ENCODE measurements around the gene FTO. TPM values are rescaled to one million over a fixed set of nuclear protein-coding genes. Genes with fewer than 3 reads are reported as not detected.
"Not testable (repeated sequence)": the region's sequence is repeated elsewhere in the genome, so short reads cannot be mapped to it uniquely, and the experiment has no call there.

The FTO gene
- polyA plus RNA-seq, 1 donor from 2014 or later, result 80.1 TPM

DNA sequence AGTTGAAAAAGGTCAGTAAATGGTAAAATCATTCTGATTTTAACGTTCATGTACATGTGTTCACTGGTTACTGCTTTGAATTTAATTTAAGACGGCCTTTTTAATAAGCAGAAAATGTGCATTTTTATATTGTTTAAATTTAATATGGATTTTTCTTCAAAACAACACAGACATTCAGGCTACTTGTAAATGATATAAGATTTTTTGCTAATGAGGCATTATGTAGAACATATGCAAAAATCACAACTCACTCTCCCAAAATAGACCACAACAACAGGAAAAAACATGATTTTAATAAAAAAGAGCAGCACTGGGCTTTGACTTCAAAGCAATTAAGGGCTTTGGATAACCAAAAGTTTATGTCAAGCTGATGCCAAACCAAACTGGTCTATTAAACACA is 22.6 kb upstream of the FTO start:
- no peak overlapping the region for H3K27ac ChIP-seq (ENCODE audit: low read length)
- H3F3A ChIP-seq (ENCODE audit: insufficient read depth, low read length, poor library complexity, severe bottlenecking), result no peaks in the 10 kb centered on the region
- H3K27me3 ChIP-seq (ENCODE audit: insufficient read depth, low read depth, low read length), result no peaks in the 10 kb centered on the region
- no peak overlapping the region for H3K4me2 ChIP-seq (ENCODE audit: low read length)
- no peak overlapping the region for H3K4me3 ChIP-seq (ENCODE audit: low read length)
- TF ChIP-seq TAF1 (IDR thresholded peaks at IDR 0.05; ENCODE audit: low read depth) (no peak), SMC3 (conservative IDR thresholded peaks at IDR 0.05; ENCODE audit: poor library complexity) (no peak), MXI1 (conservative IDR thresholded peaks at IDR 0.05; ENCODE audit: poor library complexity, severe bottlenecking) (no peak), EZH2 (IDR thresholded peaks at IDR 0.05; ENCODE audit: borderline replicate concordance, insufficient read depth, low read length, poor library complexity, severe bottlenecking) (no peak), RAD21 (conservative IDR thresholded peaks at IDR 0.05) (no peak), POLR2AphosphoS5 (IDR thresholded peaks at IDR 0.05) (no peak), EP300 (conservative IDR thresholded peaks at IDR 0.05; ENCODE audit: poor library complexity, severe bottlenecking) (no peak)
- TF ChIP-seq, protein P1, sequence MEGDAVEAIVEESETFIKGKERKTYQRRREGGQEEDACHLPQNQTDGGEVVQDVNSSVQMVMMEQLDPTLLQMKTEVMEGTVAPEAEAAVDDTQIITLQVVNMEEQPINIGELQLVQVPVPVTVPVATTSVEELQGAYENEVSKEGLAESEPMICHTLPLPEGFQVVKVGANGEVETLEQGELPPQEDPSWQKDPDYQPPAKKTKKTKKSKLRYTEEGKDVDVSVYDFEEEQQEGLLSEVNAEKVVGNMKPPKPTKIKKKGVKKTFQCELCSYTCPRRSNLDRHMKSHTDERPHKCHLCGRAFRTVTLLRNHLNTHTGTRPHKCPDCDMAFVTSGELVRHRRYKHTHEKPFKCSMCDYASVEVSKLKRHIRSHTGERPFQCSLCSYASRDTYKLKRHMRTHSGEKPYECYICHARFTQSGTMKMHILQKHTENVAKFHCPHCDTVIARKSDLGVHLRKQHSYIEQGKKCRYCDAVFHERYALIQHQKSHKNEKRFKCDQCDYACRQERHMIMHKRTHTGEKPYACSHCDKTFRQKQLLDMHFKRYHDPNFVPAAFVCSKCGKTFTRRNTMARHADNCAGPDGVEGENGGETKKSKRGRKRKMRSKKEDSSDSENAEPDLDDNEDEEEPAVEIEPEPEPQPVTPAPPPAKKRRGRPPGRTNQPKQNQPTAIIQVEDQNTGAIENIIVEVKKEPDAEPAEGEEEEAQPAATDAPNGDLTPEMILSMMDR (IDR thresholded peaks at IDR 0.05; ENCODE audit: poor library complexity, severe bottlenecking), result no peak
- TF ChIP-seq, protein P2, sequence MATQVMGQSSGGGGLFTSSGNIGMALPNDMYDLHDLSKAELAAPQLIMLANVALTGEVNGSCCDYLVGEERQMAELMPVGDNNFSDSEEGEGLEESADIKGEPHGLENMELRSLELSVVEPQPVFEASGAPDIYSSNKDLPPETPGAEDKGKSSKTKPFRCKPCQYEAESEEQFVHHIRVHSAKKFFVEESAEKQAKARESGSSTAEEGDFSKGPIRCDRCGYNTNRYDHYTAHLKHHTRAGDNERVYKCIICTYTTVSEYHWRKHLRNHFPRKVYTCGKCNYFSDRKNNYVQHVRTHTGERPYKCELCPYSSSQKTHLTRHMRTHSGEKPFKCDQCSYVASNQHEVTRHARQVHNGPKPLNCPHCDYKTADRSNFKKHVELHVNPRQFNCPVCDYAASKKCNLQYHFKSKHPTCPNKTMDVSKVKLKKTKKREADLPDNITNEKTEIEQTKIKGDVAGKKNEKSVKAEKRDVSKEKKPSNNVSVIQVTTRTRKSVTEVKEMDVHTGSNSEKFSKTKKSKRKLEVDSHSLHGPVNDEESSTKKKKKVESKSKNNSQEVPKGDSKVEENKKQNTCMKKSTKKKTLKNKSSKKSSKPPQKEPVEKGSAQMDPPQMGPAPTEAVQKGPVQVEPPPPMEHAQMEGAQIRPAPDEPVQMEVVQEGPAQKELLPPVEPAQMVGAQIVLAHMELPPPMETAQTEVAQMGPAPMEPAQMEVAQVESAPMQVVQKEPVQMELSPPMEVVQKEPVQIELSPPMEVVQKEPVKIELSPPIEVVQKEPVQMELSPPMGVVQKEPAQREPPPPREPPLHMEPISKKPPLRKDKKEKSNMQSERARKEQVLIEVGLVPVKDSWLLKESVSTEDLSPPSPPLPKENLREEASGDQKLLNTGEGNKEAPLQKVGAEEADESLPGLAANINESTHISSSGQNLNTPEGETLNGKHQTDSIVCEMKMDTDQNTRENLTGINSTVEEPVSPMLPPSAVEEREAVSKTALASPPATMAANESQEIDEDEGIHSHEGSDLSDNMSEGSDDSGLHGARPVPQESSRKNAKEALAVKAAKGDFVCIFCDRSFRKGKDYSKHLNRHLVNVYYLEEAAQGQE (IDR thresholded peaks at IDR 0.05; ENCODE audit: borderline replicate concordance), result no peak
- H3K36me3 ChIP-seq (ENCODE audit: insufficient read depth, low read length), result no peaks in the 10 kb centered on the region
- H2AFZ ChIP-seq (ENCODE audit: low read depth, low read length), result no peak overlapping the region
- H3K9me2 ChIP-seq (ENCODE audit: insufficient read depth, low read length), result no peaks in the 10 kb centered on the region
- no peaks in the 10 kb centered on the region for H3K9me3 ChIP-seq (ENCODE audit: low read length)
- H4K20me1 ChIP-seq (ENCODE audit: insufficient read depth), result no peaks in the 10 kb centered on the region
- H3K79me2 ChIP-seq (replicated peaks; ENCODE audit: insufficient read depth, low read length), result no peaks in the 10 kb centered on the region
- H3K9ac ChIP-seq (ENCODE audit: low read length), result no peak overlapping the region

DNA sequence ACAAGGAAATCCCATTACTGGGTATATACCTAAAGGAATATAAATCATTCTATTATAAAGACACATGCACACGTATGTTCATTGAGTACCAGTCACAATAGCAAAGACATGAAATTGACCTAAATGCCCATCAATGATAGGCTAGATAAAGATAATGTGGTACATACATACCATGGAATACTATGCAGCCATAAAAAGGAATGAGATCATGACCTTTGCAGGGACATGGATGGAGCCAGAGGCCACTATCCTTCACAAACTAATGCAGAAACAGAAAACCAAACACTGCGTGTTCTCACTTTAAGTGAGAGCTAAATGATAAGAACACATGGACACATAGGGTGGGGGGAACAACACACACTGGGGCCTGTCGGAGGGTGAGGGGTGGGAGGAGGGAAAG is 18.6 kb upstream of the FTO start:
- H3K9me3 ChIP-seq (ENCODE audit: low read length); H3K4me3 ChIP-seq (ENCODE audit: low read length); H3K9ac ChIP-seq (ENCODE audit: low read length); H3K27ac ChIP-seq (ENCODE audit: low read length); H3K79me2 ChIP-seq (replicated peaks; ENCODE audit: insufficient read depth, low read length); H4K20me1 ChIP-seq (ENCODE audit: insufficient read depth); H3K9me2 ChIP-seq (ENCODE audit: insufficient read depth, low read length); H3K36me3 ChIP-seq (ENCODE audit: insufficient read depth, low read length); H2AFZ ChIP-seq (ENCODE audit: low read depth, low read length); H3F3A ChIP-seq (ENCODE audit: insufficient read depth, low read length, poor library complexity, severe bottlenecking); H3K27me3 ChIP-seq (ENCODE audit: insufficient read depth, low read depth, low read length); H3K4me2 ChIP-seq (ENCODE audit: low read length): not testable (repeated sequence)

DNA sequence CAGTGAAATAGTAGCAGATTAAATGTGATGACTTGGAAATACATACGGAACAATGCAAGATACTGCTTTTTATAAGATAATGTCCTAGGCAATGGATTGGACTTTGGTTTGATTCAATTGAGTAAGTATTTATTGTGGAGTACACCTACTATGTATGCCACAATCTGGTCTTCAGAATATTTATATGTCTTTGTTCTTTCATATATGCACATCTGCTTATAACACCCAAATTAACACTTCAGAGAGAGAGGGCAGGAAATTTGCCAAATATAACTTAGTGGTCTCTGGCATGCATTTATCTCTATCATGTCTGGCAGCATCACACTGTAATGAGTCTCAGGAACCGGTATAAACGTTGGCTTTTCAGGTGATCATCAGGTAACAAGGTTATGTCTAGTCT is 17.2 kb upstream of the FTO start:
- no peaks in the 10 kb centered on the region for H4K20me1 ChIP-seq (ENCODE audit: insufficient read depth)
- TF ChIP-seq RAD21 (conservative IDR thresholded peaks at IDR 0.05) (no peak), POLR2AphosphoS5 (IDR thresholded peaks at IDR 0.05) (no peak), SMC3 (conservative IDR thresholded peaks at IDR 0.05; ENCODE audit: poor library complexity) (no peak), MXI1 (conservative IDR thresholded peaks at IDR 0.05; ENCODE audit: poor library complexity, severe bottlenecking) (no peak), TAF1 (IDR thresholded peaks at IDR 0.05; ENCODE audit: low read depth) (no peak), EP300 (conservative IDR thresholded peaks at IDR 0.05; ENCODE audit: poor library complexity, severe bottlenecking) (no peak), EZH2 (IDR thresholded peaks at IDR 0.05; ENCODE audit: borderline replicate concordance, insufficient read depth, low read length, poor library complexity, severe bottlenecking) (no peak)
- TF ChIP-seq, protein P2 (IDR thresholded peaks at IDR 0.05; ENCODE audit: borderline replicate concordance), result no peak
- TF ChIP-seq, protein P1 (IDR thresholded peaks at IDR 0.05; ENCODE audit: poor library complexity, severe bottlenecking), result no peak
- H3K9me3 ChIP-seq (ENCODE audit: low read length), result no peaks in the 10 kb centered on the region
- no peak overlapping the region for H3K4me3 ChIP-seq (ENCODE audit: low read length)
- H3F3A ChIP-seq (ENCODE audit: insufficient read depth, low read length, poor library complexity, severe bottlenecking), result no peaks in the 10 kb centered on the region
- no peaks in the 10 kb centered on the region for H3K27me3 ChIP-seq (ENCODE audit: insufficient read depth, low read depth, low read length)
- H3K36me3 ChIP-seq (ENCODE audit: insufficient read depth, low read length), result peaks cover 4% of the 10 kb centered on the region
- no peak overlapping the region for H2AFZ ChIP-seq (ENCODE audit: low read depth, low read length)
- H3K9ac ChIP-seq (ENCODE audit: low read length), result no peak overlapping the region
- H3K4me2 ChIP-seq (ENCODE audit: low read length), result no peak overlapping the region
- H3K79me2 ChIP-seq (replicated peaks; ENCODE audit: insufficient read depth, low read length), result no peaks in the 10 kb centered on the region
- no peaks in the 10 kb centered on the region for H3K9me2 ChIP-seq (ENCODE audit: insufficient read depth, low read length)
- H3K27ac ChIP-seq (ENCODE audit: low read length), result no peak overlapping the region

All from neural cell (in vitro differentiated cells).